ENCODE measurements around the gene CAMTA1.

CAMTA1 gene

DNA sequence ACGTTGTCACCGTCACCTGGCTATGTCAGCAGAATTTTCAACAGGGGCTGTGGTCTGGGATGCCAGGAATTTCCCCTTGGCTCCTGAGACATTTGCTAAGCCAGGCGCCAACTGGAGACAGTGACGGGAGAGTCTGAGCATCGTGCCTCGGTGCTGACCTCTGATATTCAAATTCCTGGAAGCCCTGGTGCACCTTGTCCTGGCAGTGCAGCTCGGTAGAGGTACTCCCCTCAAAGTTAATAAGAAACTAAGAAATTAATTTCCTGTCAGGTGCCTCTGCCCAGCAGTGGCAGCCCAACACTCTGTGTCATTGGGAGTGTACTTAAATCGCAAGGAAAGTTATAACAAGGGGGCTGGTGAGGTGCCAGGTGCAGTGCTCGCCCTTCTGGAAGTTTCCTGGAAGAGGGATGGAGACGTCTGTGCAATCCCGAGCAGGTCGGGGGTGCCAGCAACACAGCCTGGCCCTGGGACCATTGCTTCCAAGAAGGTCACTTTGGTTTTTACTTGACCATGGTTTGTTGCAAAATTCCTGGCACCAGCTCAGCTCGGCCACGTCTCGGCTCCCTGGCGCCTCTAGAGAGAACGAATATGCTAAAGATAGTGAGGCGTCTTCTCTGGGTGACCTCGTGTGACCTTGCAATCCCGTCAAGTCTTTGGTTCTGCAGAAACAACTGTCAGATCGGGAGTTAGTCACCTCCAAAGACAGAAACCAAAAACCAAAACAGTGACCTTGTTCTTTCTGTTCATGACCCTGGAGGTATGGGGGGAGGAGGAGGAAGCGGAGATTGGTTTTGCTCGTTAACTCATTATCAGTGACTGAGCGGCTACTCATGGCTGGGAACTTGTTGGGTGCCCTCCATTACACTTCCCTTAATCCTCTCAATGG is 836.3 kb downstream of the CAMTA1 start:
- TF ChIP-seq, protein P1, sequence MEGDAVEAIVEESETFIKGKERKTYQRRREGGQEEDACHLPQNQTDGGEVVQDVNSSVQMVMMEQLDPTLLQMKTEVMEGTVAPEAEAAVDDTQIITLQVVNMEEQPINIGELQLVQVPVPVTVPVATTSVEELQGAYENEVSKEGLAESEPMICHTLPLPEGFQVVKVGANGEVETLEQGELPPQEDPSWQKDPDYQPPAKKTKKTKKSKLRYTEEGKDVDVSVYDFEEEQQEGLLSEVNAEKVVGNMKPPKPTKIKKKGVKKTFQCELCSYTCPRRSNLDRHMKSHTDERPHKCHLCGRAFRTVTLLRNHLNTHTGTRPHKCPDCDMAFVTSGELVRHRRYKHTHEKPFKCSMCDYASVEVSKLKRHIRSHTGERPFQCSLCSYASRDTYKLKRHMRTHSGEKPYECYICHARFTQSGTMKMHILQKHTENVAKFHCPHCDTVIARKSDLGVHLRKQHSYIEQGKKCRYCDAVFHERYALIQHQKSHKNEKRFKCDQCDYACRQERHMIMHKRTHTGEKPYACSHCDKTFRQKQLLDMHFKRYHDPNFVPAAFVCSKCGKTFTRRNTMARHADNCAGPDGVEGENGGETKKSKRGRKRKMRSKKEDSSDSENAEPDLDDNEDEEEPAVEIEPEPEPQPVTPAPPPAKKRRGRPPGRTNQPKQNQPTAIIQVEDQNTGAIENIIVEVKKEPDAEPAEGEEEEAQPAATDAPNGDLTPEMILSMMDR (conservative IDR thresholded peaks at IDR 0.05; ENCODE audit: low read length) = no peak
- H3K4me3 ChIP-seq (ENCODE audit: low read length) = no peak overlapping the region
- DNase-seq (ENCODE audit: low read depth) = no peak

DNA sequence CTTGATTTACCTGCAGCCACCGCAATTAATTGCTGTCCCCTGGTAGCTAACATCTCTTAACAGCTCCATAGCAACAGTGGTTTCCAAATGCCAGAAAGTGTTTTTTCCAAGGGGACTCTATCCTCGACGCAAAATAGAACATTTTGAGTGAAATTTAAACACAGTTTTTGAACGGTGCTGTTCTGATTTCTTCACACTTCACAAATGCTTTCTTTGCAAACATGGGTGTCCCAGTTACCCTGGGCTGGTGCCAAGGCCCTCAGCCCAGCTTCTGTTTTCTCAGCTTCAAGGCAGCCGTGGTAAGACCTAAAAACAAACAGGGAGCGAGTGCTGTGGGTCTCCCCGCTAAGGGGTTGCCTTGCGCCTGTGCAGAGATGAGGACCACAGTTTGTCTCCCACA is 838.6 kb downstream of the CAMTA1 start:
- TF ChIP-seq, protein P1 (conservative IDR thresholded peaks at IDR 0.05; ENCODE audit: low read length) = no peak
- DNase-seq (ENCODE audit: low read depth) = no peak
- no peak overlapping the region for H3K4me3 ChIP-seq (ENCODE audit: low read length)

DNA sequence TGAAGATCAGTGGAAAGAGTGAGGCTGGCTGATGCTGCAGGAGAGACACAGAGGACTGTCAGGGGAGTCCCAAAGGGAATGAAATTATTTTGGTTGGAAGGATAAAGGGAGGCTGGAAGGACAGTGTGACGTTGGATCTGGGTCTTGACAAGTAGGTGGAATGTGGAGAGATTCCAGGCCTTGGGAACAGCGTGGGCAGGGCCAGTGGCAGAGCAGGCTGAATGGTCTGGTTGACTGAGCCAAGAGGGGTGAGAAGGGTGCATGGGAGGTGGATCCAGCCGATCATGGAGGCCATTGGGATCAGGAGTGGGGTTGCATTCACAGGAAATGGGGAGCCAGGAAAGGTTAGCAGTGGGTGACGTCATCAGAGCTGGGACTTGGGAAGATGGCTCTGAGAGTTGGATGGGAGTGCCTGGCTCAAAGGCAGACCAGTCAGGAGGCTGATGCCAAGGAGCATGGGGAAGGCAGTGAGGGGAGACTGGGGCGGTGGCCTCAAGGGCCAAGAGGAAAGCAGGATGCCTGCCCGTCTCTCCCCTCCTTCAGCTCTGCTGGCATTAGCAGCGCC is 839.6 kb downstream of the CAMTA1 start:
- DNase-seq (ENCODE audit: low read depth) = no peak
- no peak overlapping the region for H3K4me3 ChIP-seq (ENCODE audit: low read length)
- TF ChIP-seq, protein P1 (conservative IDR thresholded peaks at IDR 0.05; ENCODE audit: low read length) = no peak

DNA sequence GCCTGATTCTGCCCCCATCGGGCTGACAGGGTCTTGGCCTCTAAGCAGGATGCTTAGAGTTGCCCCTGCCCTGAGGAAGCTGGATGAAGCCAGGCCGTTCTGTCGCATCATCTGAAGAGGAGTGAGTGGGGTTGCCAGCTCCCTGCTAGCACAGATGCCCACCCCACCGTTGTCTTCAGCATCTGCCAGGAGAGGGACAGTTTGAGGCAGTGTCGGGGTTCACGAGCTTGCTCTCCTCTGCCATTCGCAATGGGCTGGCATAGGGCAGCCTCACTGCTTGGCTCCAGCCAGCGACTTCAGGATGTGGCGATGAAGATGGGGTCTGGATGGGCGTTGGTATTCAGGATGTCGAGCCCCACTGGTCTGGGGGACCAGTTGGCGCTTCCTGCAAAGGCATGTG is 840.1 kb downstream of the CAMTA1 start:
- TF ChIP-seq, protein P1 (conservative IDR thresholded peaks at IDR 0.05; ENCODE audit: low read length) = no peak
- no peak for DNase-seq (ENCODE audit: low read depth)
- H3K4me3 ChIP-seq (ENCODE audit: low read length) = no peak overlapping the region

DNA sequence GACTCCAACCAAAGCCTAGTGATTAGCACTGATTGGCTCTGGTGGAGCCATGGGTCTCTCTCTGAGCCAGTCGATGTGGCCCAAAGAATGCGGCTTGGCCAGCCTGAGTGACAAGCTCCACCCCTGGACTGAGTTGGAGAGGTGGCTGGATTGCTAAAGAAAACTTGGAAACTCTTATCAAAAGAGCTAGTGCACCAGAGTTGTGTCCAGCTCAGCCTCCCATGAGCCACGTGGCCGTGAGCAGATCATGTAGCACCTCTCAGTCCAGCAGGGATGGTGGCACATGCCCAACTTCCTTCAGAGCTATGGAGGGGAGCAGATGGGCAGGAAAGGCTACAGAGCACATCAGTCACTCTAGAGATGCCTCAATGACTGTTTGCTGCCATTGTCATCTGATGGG is 843.0 kb downstream of the CAMTA1 start:
- no peak overlapping the region for H3K4me3 ChIP-seq (ENCODE audit: low read length)
- TF ChIP-seq, protein P1 (conservative IDR thresholded peaks at IDR 0.05; ENCODE audit: low read length) = no peak
- DNase-seq (ENCODE audit: low read depth) = no peak

DNA sequence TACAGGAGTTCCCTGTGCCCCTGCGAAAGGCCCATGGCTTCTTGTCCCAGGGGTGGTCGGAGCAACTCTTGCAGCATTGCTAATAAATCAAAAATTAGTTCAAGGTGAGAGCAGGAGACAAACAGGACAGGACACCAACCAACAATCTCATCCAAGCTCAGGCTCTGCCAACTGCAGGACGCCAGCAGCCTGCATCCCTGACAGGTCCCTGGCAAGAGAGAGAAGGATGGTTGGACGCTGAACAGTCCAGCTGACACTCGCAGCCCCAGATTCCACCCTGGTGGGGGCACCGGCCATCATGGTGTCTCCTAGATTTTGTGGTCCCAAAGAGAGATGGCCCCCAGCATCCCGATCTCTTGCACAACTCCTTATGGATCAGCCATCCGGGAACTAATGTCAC is 843.8 kb downstream of the CAMTA1 start:
- H3K4me3 ChIP-seq (ENCODE audit: low read length) = no peak overlapping the region
- TF ChIP-seq, protein P1 (conservative IDR thresholded peaks at IDR 0.05; ENCODE audit: low read length) = no peak
- DNase-seq (ENCODE audit: low read depth) = no peak
